Measurements from ENCODE around the gene DNASE2B.
"Not testable (repeated sequence)": the region's sequence is repeated elsewhere in the genome, so short reads cannot be mapped to it uniquely, and the experiment has no call there.

Gene DNASE2B

GRCh38 chr1:84424513-84425149 is 26.3 kb downstream of the DNASE2B start:
- no peak for DNase-seq

GRCh38 chr1:84425150-84425896 is 27.0 kb downstream of the DNASE2B start:
- no peak for DNase-seq

- DNase-seq = no peak
Observed at GRCh38 chr1:84426376-84426775, 28.1 kb downstream of the DNASE2B start.

GRCh38 chr1:84427250-84428188 is 29.2 kb downstream of the DNASE2B start:
- DNase-seq = no peak

GRCh38 chr1:84428235-84428634 is 30.0 kb downstream of the DNASE2B start:
- DNase-seq = no peak

GRCh38 chr1:84429231-84429630 is 30.9 kb downstream of the DNASE2B start:
- no peak for DNase-seq

- DNase-seq = no peak
Observed at GRCh38 chr1:84430546-84430945, 32.3 kb downstream of the DNASE2B start.

- DNase-seq = peak; percentile 71
Observed at GRCh38 chr1:84433258-84434080, 35.2 kb downstream of the DNASE2B start.

- DNase-seq = no peak
Observed at GRCh38 chr1:84434081-84434769, 35.9 kb downstream of the DNASE2B start.

- DNase-seq = no peak
Observed at GRCh38 chr1:84434801-84435549, 36.7 kb downstream of the DNASE2B start.

GRCh38 chr1:84436876-84437655 is 38.8 kb downstream of the DNASE2B start:
- DNase-seq = no peak

GRCh38 chr1:84442256-84442655 is 44.0 kb downstream of the DNASE2B start:
- DNase-seq = no peak

GRCh38 chr1:84442747-84443646 is 44.7 kb downstream of the DNASE2B start:
- not testable (repeated sequence) for DNase-seq

GRCh38 chr1:84448704-84449103 is 50.4 kb downstream of the DNASE2B start:
- not testable (repeated sequence) for DNase-seq

GRCh38 chr1:84450910-84451309 is 52.6 kb downstream of the DNASE2B start:
- no peak for DNase-seq

- DNase-seq = no peak
Observed at GRCh38 chr1:84452436-84452835, 54.2 kb downstream of the DNASE2B start.

- no peak for DNase-seq
Observed at GRCh38 chr1:84462118-84462517, 63.8 kb downstream of the DNASE2B start.

Measured in NCI-H1694 treated with DMSO at 0.1 percent for 48 hours (cell line).